Lower leg skin (tissue), 3 donors: ENCODE data around the gene LKAAEAR1.

ENCODE experiments used
- POLR2A ChIP-seq, 2 donors: fragments of 450-650 bp; IDR thresholded peaks; one replicate each; pipeline ENCODE4 v1.6.1; 2016 to 2017; ENCODE audit warnings: antibody characterized with exemption in 2 of 2, mild to moderate bottlenecking in 1 of 2, moderate library complexity in 1 of 2
- TF ChIP-seq, protein P1 (sequence below), 3 donors: fragments of 450-650 bp; IDR thresholded peaks; one replicate each; pipeline ENCODE4 v1.5.1; 2016; ENCODE audit warnings: antibody characterized with exemption in 3 of 3, mild to moderate bottlenecking in 3 of 3, moderate library complexity in 2 of 3

DNA sequence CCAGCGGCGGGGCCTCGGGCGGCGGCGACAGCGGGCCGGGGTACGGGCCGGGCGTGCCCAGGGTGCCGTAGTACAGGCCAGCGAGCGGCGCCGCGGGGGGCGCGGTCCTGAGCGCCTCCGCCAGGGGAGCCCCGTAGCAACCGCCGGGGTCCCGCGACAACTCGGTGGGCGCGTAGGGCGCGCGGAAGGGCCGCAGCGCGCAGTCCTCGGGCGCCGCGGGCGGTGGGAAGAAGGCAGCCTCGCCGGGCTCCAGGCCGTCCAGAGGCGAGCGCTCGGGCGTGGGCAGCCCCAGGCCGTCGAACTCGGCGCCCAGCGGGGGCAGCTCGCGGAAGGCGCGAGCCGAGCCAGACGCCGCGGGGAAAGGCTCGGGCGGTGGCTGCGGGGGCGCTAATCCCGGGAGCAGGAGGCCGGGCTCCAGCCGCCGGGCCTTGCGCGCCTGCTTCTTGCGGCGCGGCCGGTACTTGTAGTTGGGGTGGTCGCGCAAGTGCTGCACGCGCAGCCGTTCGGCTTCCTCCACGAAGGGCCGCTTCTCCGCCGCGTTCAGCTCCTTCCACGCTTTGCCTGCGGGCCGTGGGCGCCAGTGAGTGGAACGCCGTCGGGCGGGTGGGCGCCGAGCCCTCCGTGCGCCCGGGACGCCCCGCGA is 35.7 kb downstream of the LKAAEAR1 start:
- TF ChIP-seq, protein P1, sequence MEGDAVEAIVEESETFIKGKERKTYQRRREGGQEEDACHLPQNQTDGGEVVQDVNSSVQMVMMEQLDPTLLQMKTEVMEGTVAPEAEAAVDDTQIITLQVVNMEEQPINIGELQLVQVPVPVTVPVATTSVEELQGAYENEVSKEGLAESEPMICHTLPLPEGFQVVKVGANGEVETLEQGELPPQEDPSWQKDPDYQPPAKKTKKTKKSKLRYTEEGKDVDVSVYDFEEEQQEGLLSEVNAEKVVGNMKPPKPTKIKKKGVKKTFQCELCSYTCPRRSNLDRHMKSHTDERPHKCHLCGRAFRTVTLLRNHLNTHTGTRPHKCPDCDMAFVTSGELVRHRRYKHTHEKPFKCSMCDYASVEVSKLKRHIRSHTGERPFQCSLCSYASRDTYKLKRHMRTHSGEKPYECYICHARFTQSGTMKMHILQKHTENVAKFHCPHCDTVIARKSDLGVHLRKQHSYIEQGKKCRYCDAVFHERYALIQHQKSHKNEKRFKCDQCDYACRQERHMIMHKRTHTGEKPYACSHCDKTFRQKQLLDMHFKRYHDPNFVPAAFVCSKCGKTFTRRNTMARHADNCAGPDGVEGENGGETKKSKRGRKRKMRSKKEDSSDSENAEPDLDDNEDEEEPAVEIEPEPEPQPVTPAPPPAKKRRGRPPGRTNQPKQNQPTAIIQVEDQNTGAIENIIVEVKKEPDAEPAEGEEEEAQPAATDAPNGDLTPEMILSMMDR (IDR thresholded peaks at IDR 0.05), result no peak
- TF ChIP-seq POLR2A (IDR thresholded peaks at IDR 0.05), result no peak
